Measurements from ENCODE around the gene TTC24.
A peak's percentile ranks its signal among the peaks of the same experiment; 100 is the strongest.

The TTC24 gene

GRCh38 chr1:156574039-156574633 lies 5.4 kb upstream of the TTC24 start:
- DNase-seq (ENCODE audit: low read depth), result no peak
- no peak for TF ChIP-seq CTCF (IDR thresholded peaks at IDR 0.05; ENCODE audit: low read length, missing control alignments)
- no peak overlapping the region for H3K4me3 ChIP-seq (replicated peaks; ENCODE audit: low read depth, low read length)

- no peak for DNase-seq (ENCODE audit: low read depth)
- no peak overlapping the region for H3K4me3 ChIP-seq (replicated peaks; ENCODE audit: low read depth, low read length)
- no peak for TF ChIP-seq CTCF (IDR thresholded peaks at IDR 0.05; ENCODE audit: low read length, missing control alignments)
Observed at GRCh38 chr1:156577550-156577949, 2.0 kb upstream of the TTC24 start.

GRCh38 chr1:156578055-156578454 lies 1.5 kb upstream of the TTC24 start:
- TF ChIP-seq CTCF (IDR thresholded peaks at IDR 0.05; ENCODE audit: low read length, missing control alignments), result no peak
- DNase-seq (ENCODE audit: low read depth), result no peak
- no peak overlapping the region for H3K4me3 ChIP-seq (replicated peaks; ENCODE audit: low read depth, low read length)

- TF ChIP-seq CTCF (IDR thresholded peaks at IDR 0.05; ENCODE audit: low read length, missing control alignments), result no peak
- DNase-seq (ENCODE audit: low read depth), result no peak
- H3K4me3 ChIP-seq (replicated peaks; ENCODE audit: low read depth, low read length), result no peak overlapping the region
Observed at GRCh38 chr1:156581661-156582387, 2.3 kb downstream of the TTC24 start.

- DNase-seq (ENCODE audit: low read depth), result no peak
- no peak for TF ChIP-seq CTCF (IDR thresholded peaks at IDR 0.05; ENCODE audit: low read length, missing control alignments)
- no peak overlapping the region for H3K4me3 ChIP-seq (replicated peaks; ENCODE audit: low read depth, low read length)
Observed at GRCh38 chr1:156582388-156583017, 3.0 kb downstream of the TTC24 start.

- peak; percentile 93 for DNase-seq (ENCODE audit: low read depth)
- no peak overlapping the region for H3K4me3 ChIP-seq (replicated peaks; ENCODE audit: low read depth, low read length)
- peak; percentile 93 for TF ChIP-seq CTCF (IDR thresholded peaks at IDR 0.05; ENCODE audit: low read length, missing control alignments)
Observed at GRCh38 chr1:156583821-156584622, 4.5 kb downstream of the TTC24 start.
